NOMO-1 treated with dmso at 0.1 percent for 144 hours (cell line): ENCODE data around the gene OR4C45.
"Not testable (repeated sequence)": the region's sequence is repeated elsewhere in the genome, so short reads cannot be mapped to it uniquely, and the experiment has no call there.

Experiments used
- DNase-seq: peaks from one replicate; lab custom pipeline; 2025; ENCODE audit not compliant: unreplicated experiment; lab: John Stamatoyannopoulos, UW

OR4C45 gene

GRCh38 chr11:50032574-50032973, at the start of gene OR4C45:
Gene OR4C45, plus strand, starts transcription at chr11:50032874.
- DNase-seq = no peak

GRCh38 chr11:49995565-49995964, 37.1 kb upstream of the OR4C45 start:
- no peak for DNase-seq

- DNase-seq = no peak
Observed at GRCh38 chr11:50030193-50030592, 2.5 kb upstream of the OR4C45 start.

- DNase-seq = not testable (repeated sequence)
Observed at GRCh38 chr11:50036239-50036638, 3.6 kb downstream of the OR4C45 start.

GRCh38 chr11:50037251-50037650, 4.6 kb downstream of the OR4C45 start:
- no peak for DNase-seq

GRCh38 chr11:50044647-50045046, 12.0 kb downstream of the OR4C45 start:
- DNase-seq = no peak

GRCh38 chr11:50063056-50063455, 30.4 kb downstream of the OR4C45 start:
- not testable (repeated sequence) for DNase-seq

GRCh38 chr11:50070389-50070788, 37.7 kb downstream of the OR4C45 start:
- DNase-seq = no peak

GRCh38 chr11:50071584-50072225, 39.0 kb downstream of the OR4C45 start:
- no peak for DNase-seq

GRCh38 chr11:50072226-50073112, 39.8 kb downstream of the OR4C45 start:
- no peak for DNase-seq

- no peak for DNase-seq
Observed at GRCh38 chr11:50073113-50074105, 40.7 kb downstream of the OR4C45 start.

- DNase-seq = no peak
Observed at GRCh38 chr11:50074161-50074560, 41.5 kb downstream of the OR4C45 start.

- DNase-seq = peak; percentile 81
Observed at GRCh38 chr11:50075856-50076255, 43.2 kb downstream of the OR4C45 start.

- DNase-seq = no peak
Observed at GRCh38 chr11:50077526-50077925, 44.9 kb downstream of the OR4C45 start.

GRCh38 chr11:50078001-50078400, 45.3 kb downstream of the OR4C45 start:
- no peak for DNase-seq

GRCh38 chr11:50078946-50079345, 46.3 kb downstream of the OR4C45 start:
- DNase-seq = not testable (repeated sequence)

GRCh38 chr11:50080256-50080655, 47.6 kb downstream of the OR4C45 start:
- DNase-seq = no peak
